Lower leg skin (tissue), 4 donors: ENCODE measurements around the gene FUCA1. TPM values are rescaled to one million over a fixed set of nuclear protein-coding genes. Genes with fewer than 3 reads are reported as not detected.
A peak's percentile ranks its signal among the peaks of the same experiment; 100 is the strongest.
"Not testable (repeated sequence)": the region's sequence is repeated elsewhere in the genome, so short reads cannot be mapped to it uniquely, and the experiment has no call there.

Experiments
- DNase-seq, 2 donors: peaks; one replicate each; pipeline ENCODE4 v3.0.0-alpha.2; 2019; ENCODE audit warnings: low spot score in 2 of 2
- H3K4me3 ChIP-seq: fragments of 200-600 bp; sonication (generic); 2 replicates; pipeline ENCODE4 v1.5.1; 2017; ENCODE audit warnings: mild to moderate bottlenecking, low read depth; ENCODE audit not compliant: poor library complexity, severe bottlenecking
- POLR2A ChIP-seq, 2 donors: fragments of 450-650 bp; IDR thresholded peaks; one replicate each; pipeline ENCODE4 v1.6.1; 2016 to 2017; ENCODE audit warnings: antibody characterized with exemption in 2 of 2, mild to moderate bottlenecking in 1 of 2, moderate library complexity in 1 of 2
- WGBS, 2 donors: methylation state at CpG; one replicate each; pipeline ENCODE4 v1.1.5; 2018; 5-methylcytosine and 5-hydroxymethylcytosine counted together
- intact Hi-C: fragments of 100-400 bp; cut with DNase I; formaldehyde crosslinking; loops from one replicate; pipeline ENCODE4 v1.15.0; 2023; ENCODE audit warnings: low total_unique reads
- total RNA-seq, 4 donors: library from RNA; depleted of rRNA; stranded (reverse); fragments of >200 nt; gene quantifications; one replicate each; pipeline ENCODE4 v1.1.0, GENCODE V29; 2016
- TF ChIP-seq, protein P1 (sequence below), 3 donors: fragments of 450-650 bp; IDR thresholded peaks; one replicate each; pipeline ENCODE4 v1.5.1; 2016; ENCODE audit warnings: antibody characterized with exemption in 3 of 3, mild to moderate bottlenecking in 3 of 3, moderate library complexity in 2 of 3

The FUCA1 gene
- total RNA-seq, 4 donors from 2014 or later, result 11.6 to 23.5 (median 18.7) TPM

DNA sequence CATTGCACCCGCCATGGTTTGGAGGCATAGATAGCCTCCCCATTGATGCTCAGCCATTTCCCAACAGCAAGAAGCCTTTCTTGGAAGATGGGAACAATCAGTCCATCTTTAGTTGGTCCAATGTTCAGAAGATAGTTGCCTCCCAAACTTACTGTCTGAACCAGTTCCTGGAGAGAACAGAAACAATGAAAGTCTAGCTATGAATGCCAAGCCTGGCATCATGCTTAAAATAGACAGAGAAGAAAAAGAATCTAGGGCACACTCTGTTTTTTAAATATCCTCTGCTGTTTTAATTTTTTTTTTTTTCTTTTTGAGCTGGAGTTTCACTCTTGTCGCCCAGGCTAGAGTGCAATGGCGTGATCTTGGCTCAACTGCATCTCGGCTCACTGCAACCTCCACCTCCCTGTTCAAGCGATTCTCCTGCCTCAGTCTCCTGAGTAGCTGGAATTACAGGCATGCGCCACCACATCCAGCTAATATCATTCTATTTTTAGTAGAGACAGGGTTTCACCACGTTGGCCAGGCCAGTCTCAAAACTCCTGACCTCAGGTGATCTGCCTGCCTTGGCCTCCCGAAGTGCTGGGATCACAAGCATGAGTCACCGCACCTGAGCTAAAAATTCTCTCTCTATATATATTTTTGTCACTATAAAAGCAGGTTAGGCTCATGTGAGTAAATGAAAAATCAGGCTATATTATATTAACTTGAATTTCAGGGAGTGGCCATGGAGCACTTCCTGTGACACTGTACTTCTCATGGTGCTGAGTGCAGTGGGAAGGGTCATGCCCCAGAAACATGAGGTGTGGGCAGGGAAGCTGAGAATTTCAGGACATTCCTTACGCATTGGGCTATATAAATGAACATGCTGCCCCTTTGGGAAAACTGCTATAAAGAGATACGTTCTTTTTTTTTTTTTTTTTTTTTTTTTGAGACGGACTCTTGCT lies 19.1 kb downstream of the FUCA1 start:
- no peak for DNase-seq
- no peak for TF ChIP-seq POLR2A (IDR thresholded peaks at IDR 0.05)
- H3K4me3 ChIP-seq, result no peak overlapping the region
- intact Hi-C loops, result no loop called here
- WGBS, 2 donors, result 92 to 93% methylated on average over 12 of the region's 12 CpGs

DNA sequence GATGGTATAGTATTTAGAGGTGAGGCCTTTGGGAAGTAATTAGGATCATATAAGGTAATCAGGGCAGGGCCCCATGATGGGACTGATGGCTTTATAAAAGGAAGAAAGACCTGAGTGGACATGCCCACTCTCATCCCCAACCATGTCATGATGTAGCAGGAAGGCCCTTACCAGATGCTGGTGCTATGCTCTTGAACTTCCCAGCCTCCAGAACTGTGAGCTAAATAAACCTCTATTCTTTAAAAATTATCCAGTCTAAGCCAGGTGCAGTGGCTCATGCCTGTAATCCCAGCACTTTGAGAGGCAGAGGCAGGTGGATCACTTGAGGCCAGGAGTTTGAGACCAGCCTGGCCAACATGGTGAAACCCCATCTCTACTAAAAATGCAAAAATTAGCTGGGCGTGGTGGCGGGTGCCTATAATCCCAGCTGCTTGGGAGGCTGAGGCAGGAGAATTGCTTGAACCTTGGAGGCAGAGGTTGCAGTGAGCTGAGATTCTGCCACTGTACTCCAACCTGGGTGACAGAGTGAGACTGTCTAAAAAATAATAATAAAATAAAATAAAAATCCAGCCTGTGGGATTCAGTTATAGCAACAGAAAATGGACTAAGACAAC lies 20.5 kb downstream of the FUCA1 start:
- DNase-seq, H3K4me3 ChIP-seq, intact Hi-C loops: not testable (repeated sequence)
- 96 to 98% methylated on average over 2 of the region's 2 CpGs for whole genome bisulfite sequencing, 2 donors

GRCh38 chr1:23845163-23845562 lies 22.9 kb downstream of the FUCA1 start:
- intact Hi-C loops, result no loop called here
- DNase-seq, result peak in 1 of 2 donors; percentile 3
- TF ChIP-seq POLR2A (IDR thresholded peaks at IDR 0.05), result no peak
- no peak overlapping the region for H3K4me3 ChIP-seq
- 98 to 100% methylated on average over 2 of the region's 2 CpGs for WGBS, 2 donors

GRCh38 chr1:23843644-23844043 lies 24.4 kb downstream of the FUCA1 start:
- peak in 1 of 2 donors; percentile 13 for DNase-seq
- TF ChIP-seq POLR2A (IDR thresholded peaks at IDR 0.05), result no peak
- TF ChIP-seq, protein P1, sequence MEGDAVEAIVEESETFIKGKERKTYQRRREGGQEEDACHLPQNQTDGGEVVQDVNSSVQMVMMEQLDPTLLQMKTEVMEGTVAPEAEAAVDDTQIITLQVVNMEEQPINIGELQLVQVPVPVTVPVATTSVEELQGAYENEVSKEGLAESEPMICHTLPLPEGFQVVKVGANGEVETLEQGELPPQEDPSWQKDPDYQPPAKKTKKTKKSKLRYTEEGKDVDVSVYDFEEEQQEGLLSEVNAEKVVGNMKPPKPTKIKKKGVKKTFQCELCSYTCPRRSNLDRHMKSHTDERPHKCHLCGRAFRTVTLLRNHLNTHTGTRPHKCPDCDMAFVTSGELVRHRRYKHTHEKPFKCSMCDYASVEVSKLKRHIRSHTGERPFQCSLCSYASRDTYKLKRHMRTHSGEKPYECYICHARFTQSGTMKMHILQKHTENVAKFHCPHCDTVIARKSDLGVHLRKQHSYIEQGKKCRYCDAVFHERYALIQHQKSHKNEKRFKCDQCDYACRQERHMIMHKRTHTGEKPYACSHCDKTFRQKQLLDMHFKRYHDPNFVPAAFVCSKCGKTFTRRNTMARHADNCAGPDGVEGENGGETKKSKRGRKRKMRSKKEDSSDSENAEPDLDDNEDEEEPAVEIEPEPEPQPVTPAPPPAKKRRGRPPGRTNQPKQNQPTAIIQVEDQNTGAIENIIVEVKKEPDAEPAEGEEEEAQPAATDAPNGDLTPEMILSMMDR (IDR thresholded peaks at IDR 0.05), result no peak
- no peak overlapping the region for H3K4me3 ChIP-seq
- intact Hi-C loops, result no loop called here
- WGBS, 2 donors, result 92% methylated on average over 5 of the region's 5 CpGs

GRCh38 chr1:23838401-23838866 lies 29.7 kb downstream of the FUCA1 start:
- WGBS, 2 donors, result 0% methylated on average over 21 of the region's 21 CpGs
- intact Hi-C loops, result no loop called here
- H3K4me3 ChIP-seq, result no peak overlapping the region
- peak; percentile 40 to 94 for DNase-seq
- TF ChIP-seq, protein P1 (IDR thresholded peaks at IDR 0.05), result no peak
- no peak for TF ChIP-seq POLR2A (IDR thresholded peaks at IDR 0.05)

- DNase-seq, result peak in 1 of 2 donors; percentile 85
- intact Hi-C loops, result no loop called here
Observed at GRCh38 chr1:23837908-23838307, 30.2 kb downstream of the FUCA1 start.

DNA sequence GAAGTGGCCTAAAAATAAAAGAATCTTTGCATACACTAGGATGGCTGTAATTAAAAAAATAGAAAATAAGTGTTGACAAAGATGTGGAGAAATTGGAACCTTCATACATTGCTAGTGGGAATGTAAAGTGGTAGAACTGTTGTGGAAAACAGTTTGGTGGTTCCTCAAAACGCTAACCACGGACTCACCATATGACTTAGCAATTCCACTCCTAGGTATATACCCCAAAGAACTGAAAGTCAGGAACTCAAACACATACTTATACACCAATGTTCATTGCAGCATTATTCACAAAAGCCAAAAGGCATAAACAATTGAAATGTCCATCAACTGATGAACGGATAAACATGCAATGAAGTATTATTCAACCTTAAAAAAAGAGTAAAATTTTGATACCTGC lies 32.1 kb downstream of the FUCA1 start:
- DNase-seq, result no peak
- TF ChIP-seq, protein P1 (IDR thresholded peaks at IDR 0.05), result no peak
- TF ChIP-seq POLR2A (IDR thresholded peaks at IDR 0.05), result no peak
- 66 to 69% methylated on average over 3 of the region's 3 CpGs for WGBS, 2 donors
- intact Hi-C loops, result no loop called here
- H3K4me3 ChIP-seq, result no peak overlapping the region

More at GRCh38 chr1:23837908-23838307, 30.2 kb downstream of the FUCA1 start:
- WGBS, 2 donors, result 15 to 18% methylated on average over 6 to 13 of the region's 13 CpGs
- TF ChIP-seq, protein P1 (IDR thresholded peaks at IDR 0.05), result no peak
- TF ChIP-seq POLR2A (IDR thresholded peaks at IDR 0.05), result no peak
- no peak overlapping the region for H3K4me3 ChIP-seq

GRCh38 chr1:23834156-23834555 lies 33.9 kb downstream of the FUCA1 start:
- H3K4me3 ChIP-seq, DNase-seq, intact Hi-C loops: not testable (repeated sequence)
- whole genome bisulfite sequencing, 2 donors, result 58 to 59% methylated on average over 6 of the region's 6 CpGs
